SK-N-SH treated with all-trans-retinoic acid at 6 μM for 48 hours (cell line): Measurements from ENCODE around the gene MAST3.

ENCODE experiments used
- ATAC-seq: fragments of 200-7000 bp; cut with Tn5 transposase; 3 replicates; pipeline ENCODE4 v1.9.1; 2020; ENCODE audit warnings: mild to moderate bottlenecking, moderate library complexity
- ARNTL ChIP-seq: fragments of 450-650 bp; formaldehyde crosslinking; IDR thresholded peaks from 2 replicates; pipeline ENCODE4 v1.5.0; 2020; ENCODE audit warnings: low read depth, mild to moderate bottlenecking, moderate library complexity, borderline replicate concordance
- BACH2 ChIP-seq: fragments of 250-450 bp; sonication (Bioruptor Pico); IDR thresholded peaks from 2 replicates; pipeline ENCODE4 v1.9.0; 2021; ENCODE audit warnings: mild to moderate bottlenecking, borderline replicate concordance
- CSDC2 ChIP-seq: fragments of 250-450 bp; sonication (Bioruptor Pico); IDR thresholded peaks from 2 replicates; pipeline ENCODE4 v1.5.0; 2020; ENCODE audit warnings: mild to moderate bottlenecking, moderate library complexity
- ESRRG ChIP-seq: fragments of 250-450 bp; sonication (Bioruptor Pico); IDR thresholded peaks from 2 replicates; pipeline ENCODE4 v1.6.1; 2021; ENCODE audit warnings: mild to moderate bottlenecking
- GLIS3 ChIP-seq: fragments of 250-450 bp; sonication (Bioruptor Pico); IDR thresholded peaks from 2 replicates; pipeline ENCODE4 v1.5.0; 2020; ENCODE audit warnings: mild to moderate bottlenecking, moderate library complexity
- ISL1 ChIP-seq: fragments of 250-450 bp; sonication (Bioruptor Pico); IDR thresholded peaks from 2 replicates; pipeline ENCODE4 v2.1.2; 2022; ENCODE audit warnings: mild to moderate bottlenecking, moderate library complexity
- OSR1 ChIP-seq: fragments of 250-450 bp; sonication (Bioruptor Pico); IDR thresholded peaks from 2 replicates; pipeline ENCODE4 v1.8.0; 2022; ENCODE audit warnings: moderate library complexity, mild to moderate bottlenecking, inconsistent platforms
- PPARA ChIP-seq: fragments of 250-450 bp; sonication (Bioruptor Pico); IDR thresholded peaks from 2 replicates; pipeline ENCODE4 v1.5.0; 2020; ENCODE audit warnings: mild to moderate bottlenecking, borderline replicate concordance
- SNAI2 ChIP-seq: fragments of 250-450 bp; sonication (Bioruptor Pico); IDR thresholded peaks from 2 replicates; pipeline ENCODE4 v1.5.0; 2020; ENCODE audit warnings: mild to moderate bottlenecking, moderate library complexity
- TCF4 ChIP-seq: fragments of 250-450 bp; sonication (Bioruptor Pico); IDR thresholded peaks from 2 replicates; pipeline ENCODE4 v1.8.0; 2021; ENCODE audit warnings: mild to moderate bottlenecking, moderate library complexity, borderline replicate concordance
- ZC3H10 ChIP-seq: fragments of 250-450 bp; sonication (Bioruptor Pico); IDR thresholded peaks from 2 replicates; pipeline ENCODE4 v1.5.1; 2021; ENCODE audit warnings: mild to moderate bottlenecking, moderate library complexity
- ZFP3 ChIP-seq: fragments of 250-450 bp; sonication (Bioruptor Pico); IDR thresholded peaks from 2 replicates; pipeline ENCODE4 v1.5.0; 2020; ENCODE audit warnings: mild to moderate bottlenecking, moderate library complexity
- ZFP30 ChIP-seq: fragments of 450-650 bp; formaldehyde crosslinking; IDR thresholded peaks from 2 replicates; pipeline ENCODE4 v1.5.0; 2022; ENCODE audit warnings: mild to moderate bottlenecking, moderate library complexity
- ZNF565 ChIP-seq: fragments of 450-650 bp; formaldehyde crosslinking; conservative IDR thresholded peaks from 2 replicates; pipeline ENCODE4 v1.5.0; 2020; ENCODE audit warnings: low read depth, mild to moderate bottlenecking, moderate library complexity
- ZNF70 ChIP-seq: fragments of 450-650 bp; formaldehyde crosslinking; IDR thresholded peaks from 2 replicates; pipeline ENCODE4 v1.5.0; 2020; ENCODE audit warnings: mild to moderate bottlenecking, moderate library complexity
- TF ChIP-seq, protein P1 (sequence below): fragments of 250-450 bp; sonication (Bioruptor Pico); IDR thresholded peaks from 2 replicates; pipeline ENCODE4 v1.5.1; 2020; ENCODE audit warnings: low read depth, mild to moderate bottlenecking, moderate library complexity
- TF ChIP-seq, protein P2 (sequence below): fragments of 250-450 bp; sonication (Bioruptor Pico); IDR thresholded peaks from 2 replicates; pipeline ENCODE4 v1.5.1; 2021; ENCODE audit warnings: mild to moderate bottlenecking, moderate library complexity
- TF ChIP-seq, protein P3 (sequence below): fragments of 250-450 bp; sonication (Bioruptor Pico); IDR thresholded peaks from 2 replicates; pipeline ENCODE4 v1.8.0; 2020; ENCODE audit warnings: mild to moderate bottlenecking, moderate library complexity, borderline replicate concordance
- TF ChIP-seq, protein P4 (sequence below): fragments of 250-450 bp; sonication (Bioruptor Pico); IDR thresholded peaks from 2 replicates; pipeline ENCODE4 v1.5.0; 2020; ENCODE audit warnings: mild to moderate bottlenecking, moderate library complexity
- TF ChIP-seq, protein P5 (sequence below): fragments of 250-450 bp; sonication (Bioruptor Pico); IDR thresholded peaks from 2 replicates; pipeline ENCODE4 v1.8.0; 2021; ENCODE audit warnings: low read depth, mild to moderate bottlenecking, moderate library complexity, borderline replicate concordance

Gene MAST3

DNA sequence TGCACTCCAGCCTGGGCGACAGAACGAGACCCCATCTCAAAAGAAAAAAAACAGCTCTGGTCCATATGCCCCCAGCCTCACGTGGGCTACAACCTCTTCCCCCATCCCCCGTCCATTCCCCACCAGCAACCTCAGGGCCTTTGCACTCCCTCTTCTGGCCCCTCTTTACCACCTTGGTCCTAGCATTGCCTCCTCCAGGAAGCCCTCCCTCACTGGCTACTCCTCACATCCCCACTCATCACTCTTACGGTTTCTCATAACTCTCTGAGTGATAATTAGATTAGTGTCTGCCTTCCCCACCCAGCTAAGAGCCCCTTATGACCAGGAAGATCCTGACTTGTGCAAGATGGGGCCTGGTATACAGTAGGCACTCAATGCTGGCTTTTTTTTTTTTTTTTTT, 41.6 kb upstream of the MAST3 start:
- ATAC-seq: no peak

DNA sequence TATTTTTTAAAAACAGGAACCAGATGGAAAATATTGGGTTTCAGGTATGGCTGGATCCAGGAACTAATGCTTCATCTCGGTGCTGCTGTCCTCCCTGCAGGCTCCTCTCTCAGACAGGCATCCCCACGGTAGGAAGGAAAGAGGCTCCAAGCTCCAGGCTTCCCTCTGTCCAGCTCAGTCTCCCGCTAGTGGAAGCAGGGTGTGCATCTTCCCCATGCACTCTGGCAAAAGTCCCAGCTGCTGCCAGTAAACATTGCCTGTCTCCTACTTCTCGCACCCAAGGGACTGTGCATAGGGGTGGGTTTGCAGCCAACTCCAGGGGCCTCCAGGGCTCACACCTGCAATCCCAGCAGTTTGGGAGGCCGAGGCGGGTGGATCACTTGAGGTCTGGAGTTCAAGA, 40.0 kb upstream of the MAST3 start:
- TF ChIP-seq SNAI2 (CRISPR knock-in tag) (no peak), ZC3H10 (no peak), ZNF565 (no peak), ISL1 (no peak), TCF4 (CRISPR knock-in tag) (no peak), ZFP30 (CRISPR knock-in tag) (no peak), ZNF70 (CRISPR knock-in tag) (no peak), CSDC2 (CRISPR knock-in tag) (no peak), OSR1 (CRISPR knock-in tag) (no peak), ESRRG (CRISPR knock-in tag) (no peak), ARNTL (no peak), BACH2 (CRISPR knock-in tag) (no peak), GLIS3 (CRISPR knock-in tag) (no peak), ZFP3 (CRISPR knock-in tag) (no peak)
- TF ChIP-seq, protein P1, sequence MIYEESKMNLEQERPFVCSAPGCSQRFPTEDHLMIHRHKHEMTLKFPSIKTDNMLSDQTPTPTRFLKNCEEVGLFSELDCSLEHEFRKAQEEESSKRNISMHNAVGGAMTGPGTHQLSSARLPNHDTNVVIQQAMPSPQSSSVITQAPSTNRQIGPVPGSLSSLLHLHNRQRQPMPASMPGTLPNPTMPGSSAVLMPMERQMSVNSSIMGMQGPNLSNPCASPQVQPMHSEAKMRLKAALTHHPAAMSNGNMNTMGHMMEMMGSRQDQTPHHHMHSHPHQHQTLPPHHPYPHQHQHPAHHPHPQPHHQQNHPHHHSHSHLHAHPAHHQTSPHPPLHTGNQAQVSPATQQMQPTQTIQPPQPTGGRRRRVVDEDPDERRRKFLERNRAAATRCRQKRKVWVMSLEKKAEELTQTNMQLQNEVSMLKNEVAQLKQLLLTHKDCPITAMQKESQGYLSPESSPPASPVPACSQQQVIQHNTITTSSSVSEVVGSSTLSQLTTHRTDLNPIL (CRISPR knock-in tag): no peak
- TF ChIP-seq, protein P2, sequence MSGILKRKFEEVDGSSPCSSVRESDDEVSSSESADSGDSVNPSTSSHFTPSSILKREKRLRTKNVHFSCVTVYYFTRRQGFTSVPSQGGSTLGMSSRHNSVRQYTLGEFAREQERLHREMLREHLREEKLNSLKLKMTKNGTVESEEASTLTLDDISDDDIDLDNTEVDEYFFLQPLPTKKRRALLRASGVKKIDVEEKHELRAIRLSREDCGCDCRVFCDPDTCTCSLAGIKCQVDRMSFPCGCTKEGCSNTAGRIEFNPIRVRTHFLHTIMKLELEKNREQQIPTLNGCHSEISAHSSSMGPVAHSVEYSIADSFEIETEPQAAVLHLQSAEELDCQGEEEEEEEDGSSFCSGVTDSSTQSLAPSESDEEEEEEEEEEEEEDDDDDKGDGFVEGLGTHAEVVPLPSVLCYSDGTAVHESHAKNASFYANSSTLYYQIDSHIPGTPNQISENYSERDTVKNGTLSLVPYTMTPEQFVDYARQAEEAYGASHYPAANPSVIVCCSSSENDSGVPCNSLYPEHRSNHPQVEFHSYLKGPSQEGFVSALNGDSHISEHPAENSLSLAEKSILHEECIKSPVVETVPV (CRISPR knock-in tag): no peak
- TF ChIP-seq, protein P3, sequence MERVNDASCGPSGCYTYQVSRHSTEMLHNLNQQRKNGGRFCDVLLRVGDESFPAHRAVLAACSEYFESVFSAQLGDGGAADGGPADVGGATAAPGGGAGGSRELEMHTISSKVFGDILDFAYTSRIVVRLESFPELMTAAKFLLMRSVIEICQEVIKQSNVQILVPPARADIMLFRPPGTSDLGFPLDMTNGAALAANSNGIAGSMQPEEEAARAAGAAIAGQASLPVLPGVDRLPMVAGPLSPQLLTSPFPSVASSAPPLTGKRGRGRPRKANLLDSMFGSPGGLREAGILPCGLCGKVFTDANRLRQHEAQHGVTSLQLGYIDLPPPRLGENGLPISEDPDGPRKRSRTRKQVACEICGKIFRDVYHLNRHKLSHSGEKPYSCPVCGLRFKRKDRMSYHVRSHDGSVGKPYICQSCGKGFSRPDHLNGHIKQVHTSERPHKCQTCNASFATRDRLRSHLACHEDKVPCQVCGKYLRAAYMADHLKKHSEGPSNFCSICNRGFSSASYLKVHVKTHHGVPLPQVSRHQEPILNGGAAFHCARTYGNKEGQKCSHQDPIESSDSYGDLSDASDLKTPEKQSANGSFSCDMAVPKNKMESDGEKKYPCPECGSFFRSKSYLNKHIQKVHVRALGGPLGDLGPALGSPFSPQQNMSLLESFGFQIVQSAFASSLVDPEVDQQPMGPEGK: no peak
- TF ChIP-seq, protein P4, sequence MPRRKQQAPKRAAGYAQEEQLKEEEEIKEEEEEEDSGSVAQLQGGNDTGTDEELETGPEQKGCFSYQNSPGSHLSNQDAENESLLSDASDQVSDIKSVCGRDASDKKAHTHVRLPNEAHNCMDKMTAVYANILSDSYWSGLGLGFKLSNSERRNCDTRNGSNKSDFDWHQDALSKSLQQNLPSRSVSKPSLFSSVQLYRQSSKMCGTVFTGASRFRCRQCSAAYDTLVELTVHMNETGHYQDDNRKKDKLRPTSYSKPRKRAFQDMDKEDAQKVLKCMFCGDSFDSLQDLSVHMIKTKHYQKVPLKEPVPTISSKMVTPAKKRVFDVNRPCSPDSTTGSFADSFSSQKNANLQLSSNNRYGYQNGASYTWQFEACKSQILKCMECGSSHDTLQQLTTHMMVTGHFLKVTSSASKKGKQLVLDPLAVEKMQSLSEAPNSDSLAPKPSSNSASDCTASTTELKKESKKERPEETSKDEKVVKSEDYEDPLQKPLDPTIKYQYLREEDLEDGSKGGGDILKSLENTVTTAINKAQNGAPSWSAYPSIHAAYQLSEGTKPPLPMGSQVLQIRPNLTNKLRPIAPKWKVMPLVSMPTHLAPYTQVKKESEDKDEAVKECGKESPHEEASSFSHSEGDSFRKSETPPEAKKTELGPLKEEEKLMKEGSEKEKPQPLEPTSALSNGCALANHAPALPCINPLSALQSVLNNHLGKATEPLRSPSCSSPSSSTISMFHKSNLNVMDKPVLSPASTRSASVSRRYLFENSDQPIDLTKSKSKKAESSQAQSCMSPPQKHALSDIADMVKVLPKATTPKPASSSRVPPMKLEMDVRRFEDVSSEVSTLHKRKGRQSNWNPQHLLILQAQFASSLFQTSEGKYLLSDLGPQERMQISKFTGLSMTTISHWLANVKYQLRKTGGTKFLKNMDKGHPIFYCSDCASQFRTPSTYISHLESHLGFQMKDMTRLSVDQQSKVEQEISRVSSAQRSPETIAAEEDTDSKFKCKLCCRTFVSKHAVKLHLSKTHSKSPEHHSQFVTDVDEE (CRISPR knock-in tag): no peak
- TF ChIP-seq, protein P5, sequence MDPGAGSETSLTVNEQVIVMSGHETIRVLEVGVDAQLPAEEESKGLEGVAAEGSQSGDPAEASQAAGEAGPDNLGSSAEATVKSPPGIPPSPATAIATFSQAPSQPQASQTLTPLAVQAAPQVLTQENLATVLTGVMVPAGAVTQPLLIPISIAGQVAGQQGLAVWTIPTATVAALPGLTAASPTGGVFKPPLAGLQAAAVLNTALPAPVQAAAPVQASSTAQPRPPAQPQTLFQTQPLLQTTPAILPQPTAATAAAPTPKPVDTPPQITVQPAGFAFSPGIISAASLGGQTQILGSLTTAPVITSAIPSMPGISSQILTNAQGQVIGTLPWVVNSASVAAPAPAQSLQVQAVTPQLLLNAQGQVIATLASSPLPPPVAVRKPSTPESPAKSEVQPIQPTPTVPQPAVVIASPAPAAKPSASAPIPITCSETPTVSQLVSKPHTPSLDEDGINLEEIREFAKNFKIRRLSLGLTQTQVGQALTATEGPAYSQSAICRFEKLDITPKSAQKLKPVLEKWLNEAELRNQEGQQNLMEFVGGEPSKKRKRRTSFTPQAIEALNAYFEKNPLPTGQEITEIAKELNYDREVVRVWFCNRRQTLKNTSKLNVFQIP (CRISPR knock-in tag): no peak
- no peak for ATAC-seq

More for the DNA sequence above, 41.6 kb upstream of the MAST3 start:
- TF ChIP-seq PPARA (CRISPR knock-in tag) (no peak), TCF4 (CRISPR knock-in tag) (no peak)
- TF ChIP-seq, protein P5 (CRISPR knock-in tag): no peak
- TF ChIP-seq, protein P2 (CRISPR knock-in tag): no peak
